T-cell (primary cell): ENCODE results near the gene SH3RF3. TPM values are rescaled to one million over a fixed set of nuclear protein-coding genes. Genes with fewer than 3 reads are reported as not detected.

Source experiments
- ATAC-seq, 4 experiments: fragments of 200-7000 bp in 3 of 4; fragments of 150-1000 bp in 1 of 4; cut with Tn5 transposase; replicated peaks in 1 of 4; 1 replicate in 3 of 4; 2 replicates in 1 of 4; pipeline ENCODE4 v1.10.0; 2021; ENCODE audit warnings: moderate library complexity in 3 of 4, mild to moderate bottlenecking in 2 of 4, moderate number of reproducible peaks in 1 of 4
- CTCF ChIA-PET, 2 donors: fragments of 300-600 bp; sonication (Branson Sonifier 250); formaldehyde crosslinking; loops; one replicate each; lab custom pipeline; 2022; ENCODE audit warnings: antibody characterized with exemption in 2 of 2; lab: Charles Lee
- POLR2A ChIA-PET, 2 donors: fragments of 300-600 bp; sonication (Branson Sonifier 250); formaldehyde crosslinking; loops; one replicate each; lab custom pipeline; 2022; ENCODE audit warnings: antibody characterized with exemption in 2 of 2; lab: Charles Lee
- DNase-seq, 35 experiments: peaks; one replicate each; pipeline versions ENCODE4 v3.0.0 to v3.0.0-alpha.2; 2013 to 2023
- H3K27ac ChIP-seq: one replicate; pipeline ENCODE4 v1.5.1; 2013; ENCODE audit warnings: low read length
- H3K27me3 ChIP-seq, 2 experiments: replicated peaks in 1 of 2; 1 replicate in 1 of 2; 2 replicates in 1 of 2; pipeline versions ENCODE4 v1.6.1 to v1.7.0; 2013; ENCODE audit warnings: low read length in 1 of 2, mixed read lengths in 1 of 2; ENCODE audit not compliant: control insufficient read depth in 2 of 2, insufficient read depth in 2 of 2; ENCODE audit errors: extremely low read depth in 1 of 2
- H3K36me3 ChIP-seq, 2 donors: 1 replicate in 1 of 2; 2 replicates in 1 of 2; pipeline versions ENCODE4 v1.6.1 to v1.7.0; 2013; ENCODE audit warnings: low read length in 1 of 2; ENCODE audit not compliant: control insufficient read depth in 2 of 2, insufficient read depth in 1 of 2; ENCODE audit errors: extremely low read depth in 1 of 2
- H3K4me1 ChIP-seq, 2 experiments: 1 replicate in 1 of 2; 2 replicates in 1 of 2; pipeline versions ENCODE4 v1.6.1 to v1.7.0; 2013; ENCODE audit warnings: low read length in 2 of 2, mixed read lengths in 1 of 2; ENCODE audit not compliant: insufficient read depth in 2 of 2, control insufficient read depth in 1 of 2; ENCODE audit errors: extremely low read depth in 1 of 2
- H3K4me3 ChIP-seq, 2 donors: 1 replicate in 1 of 2; 2 replicates in 1 of 2; pipeline versions ENCODE4 v1.5.1 to v1.7.0; 2013; ENCODE audit warnings: mild to moderate bottlenecking in 2 of 2, low read length in 1 of 2, moderate library complexity in 1 of 2; ENCODE audit not compliant: control insufficient read depth in 1 of 2; ENCODE audit errors: extremely low read depth in 1 of 2
- H3K9me3 ChIP-seq: 2 replicates; pipeline ENCODE4 v1.7.0; 2013
- H3K27ac Mint-ChIP-seq, 2 donors: one replicate each; pipeline ENCODE4 v1.8.0; 2020 to 2021; ENCODE audit warnings: mild to moderate bottlenecking in 2 of 2, mixed read lengths in 2 of 2
- H3K27me3 Mint-ChIP-seq, 2 donors: one replicate each; pipeline ENCODE4 v1.8.0; 2021 to 2022; ENCODE audit warnings: mixed read lengths in 2 of 2
- H3K36me3 Mint-ChIP-seq: one replicate; pipeline ENCODE4 v1.8.0; 2021; ENCODE audit warnings: mixed read lengths
- H3K4me1 Mint-ChIP-seq, 3 donors: one replicate each; pipeline ENCODE4 v1.8.0; 2020 to 2022; ENCODE audit warnings: mixed read lengths in 3 of 3, mild to moderate bottlenecking in 1 of 3
- H3K4me3 Mint-ChIP-seq, 3 donors: one replicate each; pipeline ENCODE4 v1.8.0; 2020 to 2022; ENCODE audit warnings: mild to moderate bottlenecking in 3 of 3, mixed read lengths in 3 of 3, moderate library complexity in 3 of 3
- H3K9me3 Mint-ChIP-seq, 3 donors: one replicate each; pipeline ENCODE4 v1.8.0; 2020 to 2022; ENCODE audit warnings: mixed read lengths in 3 of 3
- WGBS: methylation state at CpG from one replicate; pipeline ENCODE4 v1.1.5; 2013; ENCODE audit warnings: missing lambda C conversion rate; ENCODE audit not compliant: insufficient coverage; 5-methylcytosine and 5-hydroxymethylcytosine counted together
- total RNA-seq, 35 experiments: library from RNA in 6 of 35; stranded (reverse) in 6 of 35; fragments of 120-200 nt in 1 of 35; gene quantifications; one replicate each; pipeline versions ENCODE4 v1.2.1 to v1.2.4 and lab custom pipeline; 2013 to 2026

SH3RF3 gene
- total RNA-seq, 5 donors from 2014 or later (not counting 1 experiment from before 2014, with no cell fraction given) = 1.8 to 4.6 (median 3.6) TPM

GRCh38 chr2:109499566-109499965 is 370.6 kb downstream of the SH3RF3 start:
- CTCF ChIA-PET = no interaction called here
- H3K9me3 ChIP-seq = no peaks in the 10 kb centered on the region
- no peaks in the 10 kb centered on the region for H3K4me1 ChIP-seq
- Mint-ChIP-seq H3K4me3 (no peak overlapping the region), H3K4me1 (no peaks in the 10 kb centered on the region), H3K27me3 (no peaks in the 10 kb centered on the region), H3K9me3 (no peaks in the 10 kb centered on the region), H3K36me3 (no peaks in the 10 kb centered on the region), H3K27ac (no peak overlapping the region)
- H3K4me3 ChIP-seq = no peak overlapping the region
- no peak overlapping the region for H3K27ac ChIP-seq
- POLR2A ChIA-PET = no interaction called here
- 46% methylated on average over 5 of the region's 5 CpGs for WGBS
- H3K27me3 ChIP-seq = peaks cover 0 to 8% of the 10 kb centered on the region in 2 experiments
- peaks cover 0 to 5% of the 10 kb centered on the region in 2 donors for H3K36me3 ChIP-seq
- DNase-seq (no peak), ATAC-seq (no peak)

DNA sequence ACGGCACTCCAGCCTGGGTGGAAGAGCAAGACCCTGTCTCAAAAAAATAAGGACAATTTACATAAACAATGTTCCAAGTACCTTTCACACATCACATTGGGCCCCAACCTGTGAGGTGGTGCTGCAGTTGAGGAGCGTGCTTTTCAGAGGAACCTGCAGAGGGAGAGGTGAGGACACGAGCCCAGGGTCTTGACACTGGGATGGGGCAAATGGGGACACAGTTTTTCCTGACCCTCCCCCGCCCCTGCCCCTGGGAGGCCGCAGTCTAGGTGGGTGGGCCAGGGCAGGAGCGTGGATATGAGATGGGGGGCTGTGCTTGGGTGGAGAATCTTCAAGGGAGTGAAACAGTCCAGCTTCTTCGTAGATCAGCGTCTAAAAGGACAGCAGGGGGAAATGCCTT is 371.9 kb downstream of the SH3RF3 start:
- Histone ChIP-seq H3K4me1 (no peaks in the 10 kb centered on the region), H3K27ac (no peak overlapping the region), H3K36me3 (peaks cover 0 to 5% of the 10 kb centered on the region in 2 donors), H3K4me3 (no peak overlapping the region), H3K9me3 (no peaks in the 10 kb centered on the region), H3K27me3 (peaks cover 0 to 8% of the 10 kb centered on the region in 2 experiments)
- H3K9me3 Mint-ChIP-seq = no peaks in the 10 kb centered on the region
- ChIA-PET CTCF (no interaction called here), POLR2A (no interaction called here)
- ATAC-seq (no peak), DNase-seq (no peak)
- no peaks in the 10 kb centered on the region for H3K27me3 Mint-ChIP-seq
- H3K4me3 Mint-ChIP-seq = no peak overlapping the region
- 92% methylated on average over 2 of the region's 8 CpGs for WGBS
- no peak overlapping the region for H3K27ac Mint-ChIP-seq
- H3K4me1 Mint-ChIP-seq = no peaks in the 10 kb centered on the region
- H3K36me3 Mint-ChIP-seq = no peaks in the 10 kb centered on the region

- ChIA-PET POLR2A (no interaction called here), CTCF (no interaction called here)
- Histone ChIP-seq H3K4me3 (no peak overlapping the region), H3K27ac (no peak overlapping the region), H3K27me3 (peaks cover 0 to 8% of the 10 kb centered on the region in 2 experiments), H3K9me3 (no peaks in the 10 kb centered on the region), H3K36me3 (peaks cover 0 to 5% of the 10 kb centered on the region in 2 donors), H3K4me1 (no peaks in the 10 kb centered on the region)
- Mint-ChIP-seq H3K27me3 (no peaks in the 10 kb centered on the region), H3K9me3 (no peaks in the 10 kb centered on the region), H3K27ac (no peak overlapping the region), H3K4me1 (no peaks in the 10 kb centered on the region), H3K36me3 (no peaks in the 10 kb centered on the region), H3K4me3 (no peak overlapping the region)
- ATAC-seq (no peak), DNase-seq (no peak)
- 85% methylated on average over 14 of the region's 21 CpGs for WGBS
Observed at GRCh38 chr2:109501461-109501860, 372.5 kb downstream of the SH3RF3 start.

GRCh38 chr2:109503191-109503590 is 374.2 kb downstream of the SH3RF3 start:
- H3K9me3 ChIP-seq = no peaks in the 10 kb centered on the region
- Mint-ChIP-seq H3K4me3 (no peak overlapping the region), H3K36me3 (no peaks in the 10 kb centered on the region), H3K27me3 (peaks cover 0 to 1% of the 10 kb centered on the region in 2 donors), H3K4me1 (no peaks in the 10 kb centered on the region), H3K9me3 (no peaks in the 10 kb centered on the region), H3K27ac (no peak overlapping the region)
- no CpG with 5 or more reads among the region's 5 CpGs for WGBS
- DNase-seq (no peak), ATAC-seq (no peak)
- peaks cover 0 to 5% of the 10 kb centered on the region in 2 donors for H3K36me3 ChIP-seq
- POLR2A ChIA-PET = no interaction called here
- peaks cover 0 to 4% of the 10 kb centered on the region in 2 experiments for H3K27me3 ChIP-seq
- H3K27ac ChIP-seq = no peak overlapping the region
- CTCF ChIA-PET = no interaction called here
- H3K4me3 ChIP-seq = no peak overlapping the region
- H3K4me1 ChIP-seq = no peaks in the 10 kb centered on the region

DNA sequence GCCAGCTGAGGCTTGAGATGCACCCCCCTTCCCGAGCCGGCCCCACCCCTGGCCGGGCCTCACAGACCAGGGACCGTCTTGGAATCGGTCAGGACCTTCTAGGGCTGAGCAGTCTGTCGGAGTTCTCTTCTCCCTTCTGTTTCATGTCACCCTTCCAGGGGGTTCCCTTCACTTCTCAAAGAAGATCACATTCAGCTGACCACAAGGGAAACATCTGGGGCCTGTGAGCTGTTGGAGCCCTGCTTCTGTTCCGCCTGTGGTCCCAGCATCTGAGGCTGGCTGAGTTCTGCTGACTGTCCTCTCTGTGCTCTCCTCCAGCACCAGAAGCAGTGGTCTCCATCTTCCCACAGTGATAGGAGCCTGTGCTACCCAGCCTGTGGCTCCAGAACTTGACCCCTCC is 378.2 kb downstream of the SH3RF3 start:
- H3K27ac Mint-ChIP-seq = no peak overlapping the region
- CTCF ChIA-PET = no interaction called here
- peaks cover 0 to 3% of the 10 kb centered on the region in 2 donors for H3K27me3 Mint-ChIP-seq
- H3K4me1 Mint-ChIP-seq = peaks cover 4 to 6% (median 5%) of the 10 kb centered on the region in 3 donors
- ATAC-seq = no peak
- no peak for DNase-seq
- no peak overlapping the region for H3K4me3 Mint-ChIP-seq
- no peaks in the 10 kb centered on the region for H3K27me3 ChIP-seq
- peaks cover 0 to 5% of the 10 kb centered on the region in 2 donors for H3K36me3 ChIP-seq
- H3K27ac ChIP-seq = no peak overlapping the region
- H3K4me1 ChIP-seq = peaks cover 0 to 3% of the 10 kb centered on the region in 2 experiments
- no peaks in the 10 kb centered on the region for H3K36me3 Mint-ChIP-seq
- no peak overlapping the region for H3K4me3 ChIP-seq
- H3K9me3 ChIP-seq = no peaks in the 10 kb centered on the region
- 38% methylated on average over 4 of the region's 7 CpGs for WGBS
- H3K9me3 Mint-ChIP-seq = no peaks in the 10 kb centered on the region
- POLR2A ChIA-PET = no interaction called here

- DNase-seq = no peak
- H3K9me3 Mint-ChIP-seq = no peaks in the 10 kb centered on the region
Observed at GRCh38 chr2:109507828-109508227, 378.8 kb downstream of the SH3RF3 start.

GRCh38 chr2:109508556-109508955 is 379.6 kb downstream of the SH3RF3 start:
- peaks cover 0 to 5% of the 10 kb centered on the region in 2 donors for H3K36me3 ChIP-seq
- Mint-ChIP-seq H3K27ac (no peak overlapping the region), H3K4me3 (no peak overlapping the region), H3K36me3 (no peaks in the 10 kb centered on the region), H3K27me3 (peaks cover 0 to 3% of the 10 kb centered on the region in 2 donors), H3K9me3 (no peaks in the 10 kb centered on the region), H3K4me1 (peaks cover 5 to 6% (median 6%) of the 10 kb centered on the region in 3 donors)
- H3K4me3 ChIP-seq = no peak overlapping the region
- DNase-seq (no peak), ATAC-seq (no peak)
- H3K27ac ChIP-seq = no peak overlapping the region
- WGBS = 83% methylated on average over 7 of the region's 8 CpGs
- ChIA-PET CTCF (interaction anchor here in 1 of 2 donors (0.7 kb wide), 1 partner anchor 24 kb away, joined by 3 read pairs; no protein-coding TSS in a partner anchor), POLR2A (no interaction called here)
- H3K4me1 ChIP-seq = peaks cover 0 to 4% of the 10 kb centered on the region in 2 experiments
- H3K9me3 ChIP-seq = no peaks in the 10 kb centered on the region
- no peaks in the 10 kb centered on the region for H3K27me3 ChIP-seq

More at GRCh38 chr2:109507828-109508227, 378.8 kb downstream of the SH3RF3 start:
- no peaks in the 10 kb centered on the region for H3K27me3 ChIP-seq
- Mint-ChIP-seq H3K27me3 (peaks cover 0 to 3% of the 10 kb centered on the region in 2 donors), H3K36me3 (no peaks in the 10 kb centered on the region), H3K4me1 (peaks cover 4 to 6% (median 5%) of the 10 kb centered on the region in 3 donors), H3K4me3 (no peak overlapping the region), H3K27ac (no peak overlapping the region)
- no peak overlapping the region for H3K27ac ChIP-seq
- ChIA-PET POLR2A (no interaction called here), CTCF (no interaction called here)
- no peaks in the 10 kb centered on the region for H3K9me3 ChIP-seq
- no peak for ATAC-seq
- WGBS = 38% methylated on average over 3 of the region's 6 CpGs
- H3K36me3 ChIP-seq = peaks cover 0 to 5% of the 10 kb centered on the region in 2 donors
- H3K4me3 ChIP-seq = no peak overlapping the region
- H3K4me1 ChIP-seq = peaks cover 0 to 3% of the 10 kb centered on the region in 2 experiments
